HG03571 (cell line): ENCODE results near the gene NRXN3.

Experiments used
- ATAC-seq: cut with Tn5 transposase; IDR thresholded peaks from one replicate; pipeline ENCODE4 v1.9.1; 2021; ENCODE audit not compliant: unreplicated experiment

NRXN3 gene

DNA sequence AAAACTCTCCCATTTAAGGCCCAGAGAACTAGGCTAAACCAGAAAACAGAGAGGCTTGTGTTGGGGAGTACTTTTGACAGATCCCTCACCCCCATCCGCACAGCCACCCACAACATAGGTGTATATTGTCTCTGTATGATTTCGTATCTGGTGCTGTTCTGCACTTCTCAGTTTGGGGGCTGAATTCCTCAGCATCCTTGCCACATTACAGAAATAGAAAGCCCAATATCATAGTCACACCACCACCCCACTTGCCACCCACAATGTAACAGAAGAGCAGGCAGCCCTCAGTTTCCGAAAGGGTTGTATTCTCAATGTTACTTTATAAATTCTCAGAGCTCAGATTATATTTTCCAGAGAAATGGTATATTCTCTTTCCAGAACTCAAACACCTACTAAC lies 1090.2 kb downstream of the NRXN3 start:
- no peak for ATAC-seq

- ATAC-seq: no peak
Observed at GRCh38 chr14:79265366-79265946, 1095.3 kb downstream of the NRXN3 start.

DNA sequence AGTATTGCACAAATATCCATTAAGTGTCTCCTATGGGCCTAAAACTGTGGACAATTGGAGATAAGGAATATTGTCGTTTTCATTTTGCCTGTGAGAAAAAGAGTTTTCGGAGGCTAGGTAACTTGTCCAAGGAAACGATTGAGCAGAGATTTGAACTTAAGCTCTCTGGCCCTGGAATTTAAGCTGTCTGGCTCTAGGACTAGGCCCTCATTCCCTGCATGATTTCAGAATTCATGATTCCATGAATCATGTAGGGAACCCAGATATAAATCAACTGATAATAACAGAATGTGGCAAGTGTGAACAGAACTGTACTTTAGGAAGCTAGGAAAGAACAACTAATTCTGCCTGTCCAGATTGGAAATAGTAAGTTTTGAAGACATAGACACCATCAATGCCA lies 1100.2 kb downstream of the NRXN3 start:
- no peak for ATAC-seq

GRCh38 chr14:79271122-79271521 lies 1100.9 kb downstream of the NRXN3 start:
- no peak for ATAC-seq

DNA sequence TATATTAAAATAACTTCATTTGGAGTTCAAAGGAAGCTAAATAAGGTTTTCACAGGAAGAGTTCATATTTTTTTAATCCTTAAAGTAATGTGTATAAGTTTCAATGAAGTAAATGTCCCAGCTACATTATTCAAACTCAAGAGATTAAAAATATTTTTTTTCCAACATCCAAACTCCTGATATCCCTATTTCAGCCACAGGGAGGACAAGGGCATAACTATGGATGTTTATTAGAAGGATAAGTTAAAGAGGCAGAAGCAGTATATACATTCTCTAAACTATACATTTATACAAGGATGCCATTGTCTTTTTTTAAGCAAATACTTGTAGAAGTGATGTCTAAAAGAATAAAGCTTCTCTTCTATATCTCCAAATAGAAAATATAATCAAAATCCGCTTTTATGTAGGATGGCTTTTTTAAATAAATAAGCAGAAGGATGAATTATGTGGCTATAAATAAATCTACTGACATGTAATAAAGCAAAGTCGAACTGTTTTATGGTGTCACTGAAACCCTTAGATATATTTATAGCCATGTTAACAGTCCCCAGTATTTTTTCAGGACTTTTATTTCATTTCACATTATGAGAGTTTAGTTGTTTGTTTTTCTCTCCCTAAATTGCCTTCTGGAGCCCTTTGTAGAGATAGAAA lies 1104.6 kb downstream of the NRXN3 start:
- no peak for ATAC-seq

- no peak for ATAC-seq
Observed at GRCh38 chr14:79275292-79275655, 1105.1 kb downstream of the NRXN3 start.

DNA sequence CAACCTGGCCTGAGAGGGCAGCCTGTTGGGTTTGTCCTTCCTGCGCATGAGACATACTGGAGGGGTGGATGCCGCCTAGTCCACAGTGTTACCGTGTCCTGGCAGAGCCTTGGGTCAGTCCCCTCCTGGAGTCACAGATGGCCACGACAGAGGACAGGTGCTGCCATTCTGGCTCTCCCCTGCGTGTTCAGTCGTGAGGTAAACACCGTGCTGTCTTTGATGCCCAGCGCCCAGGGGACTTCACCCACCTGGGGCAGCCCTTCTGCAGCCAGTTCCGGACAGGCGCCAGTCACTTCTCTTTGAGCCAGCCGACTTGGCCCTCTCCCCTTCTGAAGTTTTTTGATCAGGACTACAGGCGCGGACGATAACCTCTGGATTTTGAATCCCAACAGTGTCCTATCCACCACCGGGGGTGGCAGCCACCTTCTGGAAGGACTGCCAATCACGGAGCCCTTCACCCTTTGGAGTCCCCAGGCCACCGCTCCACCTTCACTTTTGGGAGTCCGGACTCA lies 1108.2 kb downstream of the NRXN3 start:
- ATAC-seq: no peak

DNA sequence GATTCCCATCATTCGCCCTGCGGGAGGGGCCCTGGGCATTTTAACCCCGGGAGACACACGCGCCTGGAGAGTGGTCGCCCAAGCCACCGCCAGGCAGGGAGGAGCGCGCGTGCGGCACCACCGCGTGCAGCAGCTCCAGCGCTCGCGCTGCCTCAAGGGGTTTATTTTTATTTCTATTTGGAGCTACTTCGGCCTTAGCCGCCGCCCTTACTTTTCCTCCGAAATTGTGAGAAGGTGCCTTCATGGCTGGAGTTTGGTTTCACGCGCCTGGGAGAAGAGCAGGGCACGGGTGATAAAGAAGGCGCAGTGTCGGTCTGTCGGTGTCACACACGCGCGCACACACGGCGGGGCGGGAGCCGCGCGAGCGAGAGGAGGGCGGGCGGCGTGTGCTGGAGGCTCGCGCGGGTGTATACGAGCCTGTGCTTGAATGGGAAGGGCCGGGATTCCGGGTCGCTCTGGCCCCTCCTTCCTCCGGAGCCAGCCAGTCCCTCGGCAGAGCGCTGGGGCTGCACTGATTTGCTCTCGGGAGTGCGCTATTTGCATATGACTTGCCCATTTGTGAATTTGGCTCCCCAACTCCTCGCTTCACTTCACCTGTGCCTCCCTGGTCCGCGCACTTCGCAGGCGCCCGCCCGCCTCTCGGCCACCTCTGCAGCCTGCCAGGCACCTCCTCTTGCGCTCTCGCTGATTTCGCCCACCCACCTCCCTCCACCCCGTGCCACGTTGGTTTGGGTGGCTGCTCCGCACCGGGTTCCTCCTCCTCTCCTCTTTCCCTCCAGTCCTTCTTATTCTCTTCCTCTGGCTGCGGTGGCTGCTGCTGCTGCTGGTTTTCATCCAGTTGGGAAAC lies 1108.8 kb downstream of the NRXN3 start:
- no peak for ATAC-seq

GRCh38 chr14:79279645-79280597 lies 1109.7 kb downstream of the NRXN3 start:
- ATAC-seq: no peak

GRCh38 chr14:79281244-79282152 lies 1111.3 kb downstream of the NRXN3 start:
- no peak for ATAC-seq

GRCh38 chr14:79284621-79285020 lies 1114.4 kb downstream of the NRXN3 start:
- no peak for ATAC-seq

GRCh38 chr14:79285263-79285662 lies 1115.1 kb downstream of the NRXN3 start:
- ATAC-seq: no peak

DNA sequence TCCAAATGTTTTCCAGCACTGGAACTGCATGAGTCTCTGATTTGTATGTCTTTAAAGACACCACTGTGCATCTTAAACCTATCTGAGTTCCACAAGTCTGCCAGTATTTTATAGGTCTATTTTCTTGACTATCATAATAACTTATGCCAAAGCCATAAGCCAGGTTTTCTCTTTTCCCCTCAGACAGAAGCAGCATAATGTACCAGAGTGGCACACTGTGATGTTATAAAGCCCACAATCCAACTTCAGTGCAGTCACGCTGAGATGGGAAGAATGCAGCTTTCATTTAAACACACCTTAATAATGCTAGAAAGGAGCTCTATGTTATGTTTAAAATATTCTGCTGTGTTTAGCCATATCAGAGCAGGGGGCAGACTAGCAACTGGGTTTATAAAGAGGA lies 1117.8 kb downstream of the NRXN3 start:
- no peak for ATAC-seq

- ATAC-seq: no peak
Observed at GRCh38 chr14:79293482-79294177, 1123.5 kb downstream of the NRXN3 start.

DNA sequence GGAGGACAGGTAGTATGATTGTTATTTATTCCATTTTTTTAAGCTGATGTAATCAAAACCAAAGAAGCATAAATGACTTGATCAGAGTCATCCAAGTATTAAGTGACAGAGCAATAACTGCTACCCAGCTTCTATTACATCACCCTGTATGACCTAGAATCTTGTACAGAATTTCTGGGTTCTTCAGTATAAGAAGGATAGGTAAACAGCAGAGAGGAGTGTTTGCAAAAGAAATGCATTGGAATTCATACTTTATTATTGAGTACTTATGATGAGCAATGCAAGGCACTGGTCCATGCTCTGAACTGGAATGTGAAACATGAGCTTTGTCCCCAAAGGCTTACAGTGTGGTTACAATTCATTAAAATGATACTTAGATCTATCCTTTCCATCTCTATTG lies 1124.3 kb downstream of the NRXN3 start:
- ATAC-seq: no peak

- no peak for ATAC-seq
Observed at GRCh38 chr14:79295385-79295784, 1125.2 kb downstream of the NRXN3 start.

GRCh38 chr14:79298373-79298772 lies 1128.2 kb downstream of the NRXN3 start:
- ATAC-seq: no peak

- ATAC-seq: no peak
Observed at GRCh38 chr14:79299162-79299561, 1129.0 kb downstream of the NRXN3 start.

DNA sequence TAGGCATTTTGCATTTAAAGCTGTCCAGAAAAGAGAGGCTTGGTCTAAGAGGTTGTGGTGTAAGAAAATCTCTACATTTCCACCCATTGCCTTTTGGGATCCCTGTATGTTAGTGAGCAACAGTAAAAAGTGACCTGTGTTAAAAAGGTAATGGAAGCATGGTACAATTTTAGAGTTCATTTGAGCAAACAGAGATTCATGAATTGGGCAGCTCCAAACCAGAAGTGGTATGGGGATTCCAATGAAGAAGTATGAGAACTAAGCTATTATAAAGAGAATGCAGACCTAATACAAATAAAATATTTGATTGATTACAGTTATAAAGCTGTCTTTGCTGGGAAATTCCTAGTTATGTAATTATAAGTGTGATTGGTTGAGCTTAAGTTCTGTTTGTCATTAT lies 1134.1 kb downstream of the NRXN3 start:
- ATAC-seq: no peak
